ENCODE data around the gene TRAF3IP3. TPM values are rescaled to one million over a fixed set of nuclear protein-coding genes. Genes with fewer than 3 reads are reported as not detected.

Gene TRAF3IP3
- total and polyA plus RNA-seq, 2 experiments from 2014 or later, result 0.13 to 0.16 TPM

DNA sequence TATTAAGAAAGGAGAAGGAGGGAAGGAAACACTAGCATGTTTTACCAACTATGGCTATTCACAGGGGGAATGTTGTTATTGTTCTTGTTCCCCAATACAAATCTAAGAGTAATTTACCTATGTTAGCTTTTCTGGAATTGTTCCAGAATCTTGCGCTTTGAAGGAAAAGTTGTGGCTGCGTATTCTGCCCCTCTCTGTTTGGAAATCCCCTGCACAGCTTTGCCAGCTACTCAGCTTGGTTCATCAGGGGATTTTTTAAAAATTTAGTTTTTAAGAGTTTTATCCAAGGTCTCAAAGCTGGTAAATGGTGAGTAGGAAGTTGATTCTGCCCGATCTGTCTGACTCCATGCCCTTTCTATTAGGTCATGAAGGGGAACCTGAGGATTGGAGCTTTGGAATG is 59.6 kb downstream of the TRAF3IP3 start:
- Histone ChIP-seq H3K36me3 (replicated peaks; ENCODE audit: insufficient read depth, low read depth) (no peaks in the 10 kb centered on the region), H3K4me1 (ENCODE audit: insufficient read depth) (no peaks in the 10 kb centered on the region), H3K4me2 (no peak overlapping the region), H3K9me2 (replicated peaks; ENCODE audit: insufficient read depth) (no peaks in the 10 kb centered on the region), H2AFZ (no peak overlapping the region), H3K79me2 (no peaks in the 10 kb centered on the region), H3K27ac (peak overlapping the region; percentile 62), H3K27me3 (peaks cover 5% of the 10 kb centered on the region), H3K9me3 (ENCODE audit: low read depth) (no peaks in the 10 kb centered on the region), H4K20me1 (ENCODE audit: insufficient read depth, poor library complexity, severe bottlenecking) (no peaks in the 10 kb centered on the region), H3K4me3 (no peak overlapping the region)
- 92% methylated on average over 3 of the region's 3 CpGs for WGBS (ENCODE audit: low lambda C conversion rate, missing lambda C conversion rate)
- TF ChIP-seq EZH2phosphoT487 (IDR thresholded peaks at IDR 0.05; ENCODE audit: low read depth, severe bottlenecking, unreplicated experiment) (no peak), EZH2 (IDR thresholded peaks at IDR 0.05; ENCODE audit: borderline replicate concordance) (no peak)
- TF ChIP-seq, protein P1, sequence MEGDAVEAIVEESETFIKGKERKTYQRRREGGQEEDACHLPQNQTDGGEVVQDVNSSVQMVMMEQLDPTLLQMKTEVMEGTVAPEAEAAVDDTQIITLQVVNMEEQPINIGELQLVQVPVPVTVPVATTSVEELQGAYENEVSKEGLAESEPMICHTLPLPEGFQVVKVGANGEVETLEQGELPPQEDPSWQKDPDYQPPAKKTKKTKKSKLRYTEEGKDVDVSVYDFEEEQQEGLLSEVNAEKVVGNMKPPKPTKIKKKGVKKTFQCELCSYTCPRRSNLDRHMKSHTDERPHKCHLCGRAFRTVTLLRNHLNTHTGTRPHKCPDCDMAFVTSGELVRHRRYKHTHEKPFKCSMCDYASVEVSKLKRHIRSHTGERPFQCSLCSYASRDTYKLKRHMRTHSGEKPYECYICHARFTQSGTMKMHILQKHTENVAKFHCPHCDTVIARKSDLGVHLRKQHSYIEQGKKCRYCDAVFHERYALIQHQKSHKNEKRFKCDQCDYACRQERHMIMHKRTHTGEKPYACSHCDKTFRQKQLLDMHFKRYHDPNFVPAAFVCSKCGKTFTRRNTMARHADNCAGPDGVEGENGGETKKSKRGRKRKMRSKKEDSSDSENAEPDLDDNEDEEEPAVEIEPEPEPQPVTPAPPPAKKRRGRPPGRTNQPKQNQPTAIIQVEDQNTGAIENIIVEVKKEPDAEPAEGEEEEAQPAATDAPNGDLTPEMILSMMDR (IDR thresholded peaks at IDR 0.05; ENCODE audit: poor library complexity), result no peak
- DNase-seq (ENCODE audit: low spot score), result no peak

DNA sequence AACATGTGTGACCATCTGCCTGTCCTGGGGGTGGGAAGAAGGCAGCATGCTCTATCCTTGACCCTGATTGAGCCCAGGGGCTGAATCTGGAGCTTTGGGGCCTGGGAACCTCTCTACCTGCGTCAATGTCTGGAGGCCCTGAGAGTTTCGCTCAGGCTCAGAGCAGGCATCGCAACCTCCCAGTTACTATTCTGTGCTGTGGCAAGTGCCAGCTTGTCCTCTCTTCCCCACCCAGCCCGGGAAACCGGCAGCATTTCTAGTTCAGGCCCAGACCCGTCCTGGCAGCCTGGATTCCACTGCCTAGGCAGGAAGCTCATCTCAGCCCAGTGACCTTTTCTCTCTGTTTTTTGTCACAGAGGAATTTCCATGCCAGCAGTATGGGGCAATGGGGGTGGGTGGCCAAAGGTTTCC is 60.1 kb downstream of the TRAF3IP3 start:
- H3K4me1 ChIP-seq (ENCODE audit: insufficient read depth), result no peaks in the 10 kb centered on the region
- peak overlapping the region; percentile 72 for H3K27ac ChIP-seq
- H3K79me2 ChIP-seq, result no peaks in the 10 kb centered on the region
- no peaks in the 10 kb centered on the region for H3K9me3 ChIP-seq (ENCODE audit: low read depth)
- TF ChIP-seq, protein P1 (IDR thresholded peaks at IDR 0.05; ENCODE audit: poor library complexity), result no peak
- no peak for TF ChIP-seq EZH2 (IDR thresholded peaks at IDR 0.05; ENCODE audit: borderline replicate concordance)
- no peak for TF ChIP-seq EZH2phosphoT487 (IDR thresholded peaks at IDR 0.05; ENCODE audit: low read depth, severe bottlenecking, unreplicated experiment)
- no peak overlapping the region for H3K4me2 ChIP-seq
- peaks cover 5% of the 10 kb centered on the region for H3K27me3 ChIP-seq
- no peaks in the 10 kb centered on the region for H3K36me3 ChIP-seq (replicated peaks; ENCODE audit: insufficient read depth, low read depth)
- H3K4me3 ChIP-seq, result no peak overlapping the region
- H3K9me2 ChIP-seq (replicated peaks; ENCODE audit: insufficient read depth), result no peaks in the 10 kb centered on the region
- WGBS (ENCODE audit: low lambda C conversion rate, missing lambda C conversion rate), result 66% methylated on average over 6 of the region's 6 CpGs
- H4K20me1 ChIP-seq (ENCODE audit: insufficient read depth, poor library complexity, severe bottlenecking), result no peaks in the 10 kb centered on the region
- DNase-seq (ENCODE audit: low spot score), result no peak
- H2AFZ ChIP-seq, result no peak overlapping the region

DNA sequence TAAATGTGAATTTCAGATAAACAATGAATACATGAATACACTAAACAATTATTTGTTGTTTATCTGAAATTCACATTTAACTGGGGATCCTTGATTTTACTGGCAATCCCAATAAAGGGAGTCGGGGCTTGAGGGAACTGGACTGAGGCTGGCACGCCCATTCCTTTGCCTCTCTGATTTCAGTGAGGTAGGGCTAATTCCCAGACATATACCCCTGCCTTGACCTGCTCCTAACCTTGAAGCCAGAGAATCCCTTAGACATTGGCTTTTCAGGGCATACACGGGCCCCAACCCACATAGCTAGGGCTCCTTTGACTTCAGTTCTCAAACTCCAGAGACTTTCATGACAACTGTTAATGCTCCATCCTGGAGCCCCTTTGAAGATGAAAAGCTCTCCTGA is 61.1 kb downstream of the TRAF3IP3 start:
- Histone ChIP-seq H4K20me1 (ENCODE audit: insufficient read depth, poor library complexity, severe bottlenecking) (no peaks in the 10 kb centered on the region), H3K9me3 (ENCODE audit: low read depth) (no peaks in the 10 kb centered on the region), H3K27me3 (peaks cover 5% of the 10 kb centered on the region), H3K4me1 (ENCODE audit: insufficient read depth) (no peaks in the 10 kb centered on the region), H2AFZ (no peak overlapping the region), H3K27ac (no peak overlapping the region), H3K79me2 (no peaks in the 10 kb centered on the region), H3K36me3 (replicated peaks; ENCODE audit: insufficient read depth, low read depth) (no peaks in the 10 kb centered on the region), H3K9me2 (replicated peaks; ENCODE audit: insufficient read depth) (no peaks in the 10 kb centered on the region), H3K4me2 (no peak overlapping the region), H3K4me3 (no peak overlapping the region)
- no peak for DNase-seq (ENCODE audit: low spot score)
- TF ChIP-seq EZH2 (IDR thresholded peaks at IDR 0.05; ENCODE audit: borderline replicate concordance) (no peak), EZH2phosphoT487 (IDR thresholded peaks at IDR 0.05; ENCODE audit: low read depth, severe bottlenecking, unreplicated experiment) (no peak)
- TF ChIP-seq, protein P1 (IDR thresholded peaks at IDR 0.05; ENCODE audit: poor library complexity), result no peak
- 60% methylated on average over 3 of the region's 3 CpGs for WGBS (ENCODE audit: low lambda C conversion rate, missing lambda C conversion rate)

DNA sequence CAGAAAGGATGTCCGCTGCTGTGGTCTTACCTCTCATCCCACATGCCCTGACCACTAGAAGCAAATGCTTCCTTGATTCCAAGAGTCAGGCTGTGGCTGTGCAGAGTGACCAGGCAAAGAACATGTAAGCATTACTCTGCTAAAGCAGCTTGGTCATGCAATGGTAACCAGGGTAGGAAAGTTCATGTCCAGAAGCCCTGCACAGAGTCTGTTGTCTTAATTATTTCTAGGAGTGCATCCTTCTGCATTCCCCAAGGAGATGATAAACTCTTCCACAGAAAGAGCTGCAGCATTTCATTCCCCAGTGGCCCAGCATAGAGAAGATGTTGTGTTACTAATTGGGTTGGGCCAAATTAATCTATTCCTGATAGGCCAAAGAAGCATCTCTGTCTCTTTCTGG is 61.8 kb downstream of the TRAF3IP3 start:
- peaks cover 5% of the 10 kb centered on the region for H3K27me3 ChIP-seq
- no peak overlapping the region for H3K4me2 ChIP-seq
- H3K27ac ChIP-seq, result no peak overlapping the region
- WGBS (ENCODE audit: low lambda C conversion rate, missing lambda C conversion rate), result 85% methylated on average over 1 of the region's 1 CpG
- no peak overlapping the region for H3K4me3 ChIP-seq
- TF ChIP-seq EZH2 (IDR thresholded peaks at IDR 0.05; ENCODE audit: borderline replicate concordance), result no peak
- TF ChIP-seq, protein P1 (IDR thresholded peaks at IDR 0.05; ENCODE audit: poor library complexity), result no peak
- no peak for TF ChIP-seq EZH2phosphoT487 (IDR thresholded peaks at IDR 0.05; ENCODE audit: low read depth, severe bottlenecking, unreplicated experiment)
- H3K36me3 ChIP-seq (replicated peaks; ENCODE audit: insufficient read depth, low read depth), result no peaks in the 10 kb centered on the region
- no peaks in the 10 kb centered on the region for H3K4me1 ChIP-seq (ENCODE audit: insufficient read depth)
- H3K79me2 ChIP-seq, result no peaks in the 10 kb centered on the region
- no peaks in the 10 kb centered on the region for H3K9me2 ChIP-seq (replicated peaks; ENCODE audit: insufficient read depth)
- no peaks in the 10 kb centered on the region for H3K9me3 ChIP-seq (ENCODE audit: low read depth)
- H2AFZ ChIP-seq, result no peak overlapping the region
- DNase-seq (ENCODE audit: low spot score), result no peak
- no peaks in the 10 kb centered on the region for H4K20me1 ChIP-seq (ENCODE audit: insufficient read depth, poor library complexity, severe bottlenecking)

Measured in hepatocyte (in vitro differentiated cells).